Fibroblast of peridontal ligament (primary cell): ENCODE measurements around the gene CNOT11.
"Not testable (repeated sequence)": the region's sequence is repeated elsewhere in the genome, so short reads cannot be mapped to it uniquely, and the experiment has no call there.

Experiments
- DNase-seq: peaks from one replicate; pipeline ENCODE4 v3.0.0-alpha.2; 2010; ENCODE audit errors: extremely low read depth

The CNOT11 gene

DNA sequence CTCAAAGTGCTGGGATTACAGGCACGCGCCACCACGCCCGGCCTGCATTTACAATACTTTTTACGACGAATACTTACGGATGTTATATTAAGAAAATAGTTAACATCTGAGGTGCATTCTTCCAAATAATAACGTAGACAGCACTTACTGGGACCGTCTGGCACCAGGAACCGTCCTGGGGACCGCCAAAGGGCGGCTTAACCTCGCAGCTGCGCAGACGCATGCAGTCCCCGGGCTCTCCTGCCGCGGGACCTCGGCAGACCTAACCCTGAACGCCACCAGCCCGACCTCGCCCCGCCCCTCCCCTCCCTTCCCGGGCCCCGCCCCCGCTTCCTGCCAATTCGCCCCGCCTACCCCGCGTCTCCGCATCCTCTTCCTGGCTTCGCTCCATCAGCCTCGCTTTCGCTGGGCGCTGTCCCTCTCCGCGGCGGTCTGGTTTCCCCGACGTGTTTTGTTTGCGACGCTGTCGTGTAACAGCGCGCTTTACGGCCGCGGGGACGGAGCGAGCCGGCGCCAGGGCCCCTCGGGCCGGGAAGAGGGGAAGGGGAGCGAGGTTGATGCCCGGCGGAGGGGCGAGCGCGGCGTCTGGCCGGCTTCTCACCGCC, at the start of gene CNOT11:
Gene CNOT11, plus strand, starts transcription at position 479 of the 605 bp plus-strand sequence. Its CDS starts 79 bp downstream, at position 558.
- peak; percentile 98 for DNase-seq

GRCh38 chr2:101204400-101205115, 48.1 kb upstream of the CNOT11 start:
- DNase-seq, result peak; percentile 43

DNA sequence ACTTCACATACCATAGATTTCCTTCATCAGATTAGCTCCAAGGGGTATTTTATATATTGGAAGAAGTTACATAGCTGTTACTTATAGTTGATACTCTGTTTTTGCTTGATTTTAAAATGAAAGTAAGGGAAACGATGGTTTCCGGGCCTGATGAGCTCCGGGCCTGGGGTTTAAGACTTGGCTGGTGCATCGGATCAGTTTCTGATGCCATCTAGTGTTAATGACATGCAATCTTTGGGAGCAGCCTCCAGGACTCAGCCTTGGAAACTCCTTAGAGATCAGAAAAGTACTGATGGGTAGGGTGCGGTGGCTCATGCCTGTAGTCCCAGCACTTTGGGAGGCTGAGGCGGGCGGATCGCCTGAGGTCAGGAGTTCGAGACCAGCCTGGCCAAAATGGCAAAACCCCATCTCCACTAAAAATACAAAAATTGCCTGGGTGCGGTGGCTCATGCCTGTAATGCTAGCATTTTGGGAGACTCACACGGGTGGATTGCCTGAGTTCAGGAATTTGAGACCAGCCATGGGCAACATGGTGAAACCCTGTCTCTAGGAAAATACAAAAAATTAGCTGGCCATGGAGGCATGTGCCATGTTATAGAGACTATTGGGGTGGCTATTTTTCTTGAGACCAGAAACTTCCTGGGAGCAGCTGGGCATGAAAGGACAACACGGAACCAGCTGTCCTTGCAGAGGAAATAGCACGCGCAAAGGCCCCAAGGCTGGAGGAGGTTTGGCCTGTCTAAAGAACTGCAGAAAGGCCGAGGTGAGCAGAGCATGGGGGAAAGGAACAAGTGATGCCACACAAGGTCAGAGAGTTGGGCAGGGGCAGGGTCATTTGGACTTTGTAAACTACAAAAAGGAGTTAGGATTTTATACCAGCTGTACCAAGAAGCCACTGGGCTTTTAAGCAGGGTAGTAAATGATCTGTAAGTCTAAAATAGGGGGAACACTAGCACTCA, 46.9 kb upstream of the CNOT11 start:
- DNase-seq, result peak; percentile 95

DNA sequence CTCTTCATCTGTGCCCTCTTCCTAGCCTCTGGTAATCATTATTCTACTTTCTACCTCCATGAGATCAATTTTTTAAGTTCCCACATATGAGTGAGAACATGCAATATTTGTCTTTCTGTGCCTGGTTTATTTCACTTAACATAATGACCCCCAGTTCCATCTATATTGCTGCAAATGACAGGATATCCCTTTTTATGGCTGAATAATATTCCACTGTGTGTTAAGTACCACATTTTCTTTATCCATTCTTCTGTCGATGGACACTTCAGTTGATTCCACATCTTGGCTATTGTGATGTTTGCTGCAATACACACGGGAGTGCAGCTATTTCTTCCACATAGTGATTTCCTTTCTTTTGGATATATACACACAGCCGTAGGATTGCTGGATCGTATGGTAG, 43.9 kb upstream of the CNOT11 start:
- no peak for DNase-seq

DNA sequence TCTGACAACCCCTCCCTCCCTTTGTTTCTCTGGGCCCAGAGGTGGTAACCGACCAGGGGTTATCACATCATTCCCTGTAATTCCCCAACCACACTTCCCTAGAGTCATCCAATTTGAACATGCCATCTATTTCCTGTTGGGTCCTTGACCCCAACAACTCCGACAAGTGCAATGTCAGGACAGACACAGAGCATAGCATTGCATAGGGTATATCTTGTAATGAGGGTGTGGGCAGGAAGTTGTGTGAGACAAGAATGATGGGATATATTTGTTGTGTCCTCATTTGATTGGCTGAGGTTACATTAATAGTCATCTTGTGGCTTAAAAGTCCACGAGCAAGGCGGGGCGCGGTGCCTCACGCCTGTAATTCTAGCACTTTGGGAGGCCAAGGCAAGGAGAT, 33.4 kb upstream of the CNOT11 start:
- DNase-seq, result no peak

- DNase-seq, result not testable (repeated sequence)
These were observed 32.6 kb upstream of the CNOT11 start for GRCh38 chr2:101220091-101220490.

DNA sequence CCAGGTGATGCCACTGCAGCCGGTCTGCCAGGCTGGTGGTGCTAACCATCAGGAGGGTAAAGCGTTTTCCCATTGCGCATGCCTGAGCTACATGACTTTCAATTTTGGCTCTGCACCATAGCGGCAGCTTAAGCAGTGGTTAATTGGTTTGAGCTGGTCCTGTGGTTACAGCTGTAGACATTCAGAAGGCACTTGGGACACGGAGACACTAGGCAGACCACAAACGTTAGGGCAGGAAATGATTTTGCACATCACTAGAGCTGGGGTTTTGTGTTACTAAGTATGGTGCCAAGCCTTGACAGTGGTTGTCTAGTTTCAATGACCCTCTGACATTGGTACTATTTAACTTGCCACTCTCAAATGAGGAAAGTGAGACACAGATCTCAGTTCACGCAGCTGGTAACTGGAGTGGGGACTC, 28.9 kb upstream of the CNOT11 start:
- DNase-seq, result peak; percentile 65

DNA sequence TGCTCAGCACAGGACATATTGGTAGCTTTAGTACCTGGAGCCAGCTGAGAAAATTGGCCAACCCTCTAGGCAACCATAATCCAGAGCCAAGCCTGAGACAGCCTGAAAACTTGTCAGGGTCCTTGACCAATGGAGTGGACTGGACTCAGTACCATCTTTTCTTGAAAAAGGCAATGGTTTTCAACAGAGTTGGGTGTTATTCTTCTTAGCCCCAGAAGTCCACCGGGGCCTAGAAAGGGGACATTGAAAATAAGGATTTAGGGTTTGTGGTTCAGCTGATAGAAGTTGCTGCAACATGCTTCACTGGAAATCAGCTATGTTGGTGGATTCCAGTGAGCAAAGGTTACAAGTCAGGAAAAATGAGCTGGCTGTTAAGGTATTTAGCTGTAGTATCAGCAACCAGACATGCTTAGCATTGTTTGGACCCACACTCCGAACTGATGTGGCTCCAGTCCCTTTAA, 22.1 kb upstream of the CNOT11 start:
- peak; percentile 57 for DNase-seq

DNA sequence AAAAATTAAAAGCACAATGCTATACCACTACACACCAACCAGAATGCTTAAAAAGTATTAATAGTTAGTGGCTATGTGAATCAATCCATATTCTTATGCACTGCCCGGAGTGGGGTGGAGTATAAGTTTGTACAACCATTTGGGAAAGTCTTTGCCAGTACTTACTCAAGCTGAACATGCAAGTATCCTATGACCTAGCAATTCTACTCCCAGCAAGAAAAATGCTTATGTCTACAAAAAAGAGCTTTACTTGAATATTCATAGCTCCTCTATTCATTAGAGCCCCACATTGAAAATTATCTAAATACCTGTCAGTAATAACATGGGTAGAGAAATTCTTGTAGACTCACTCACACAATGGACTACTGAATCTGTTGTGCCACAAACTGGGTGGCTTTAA, 21.4 kb upstream of the CNOT11 start:
- peak; percentile 26 for DNase-seq

- DNase-seq, result no peak
These were observed 20.6 kb upstream of the CNOT11 start for GRCh38 chr2:101231937-101232730.

DNA sequence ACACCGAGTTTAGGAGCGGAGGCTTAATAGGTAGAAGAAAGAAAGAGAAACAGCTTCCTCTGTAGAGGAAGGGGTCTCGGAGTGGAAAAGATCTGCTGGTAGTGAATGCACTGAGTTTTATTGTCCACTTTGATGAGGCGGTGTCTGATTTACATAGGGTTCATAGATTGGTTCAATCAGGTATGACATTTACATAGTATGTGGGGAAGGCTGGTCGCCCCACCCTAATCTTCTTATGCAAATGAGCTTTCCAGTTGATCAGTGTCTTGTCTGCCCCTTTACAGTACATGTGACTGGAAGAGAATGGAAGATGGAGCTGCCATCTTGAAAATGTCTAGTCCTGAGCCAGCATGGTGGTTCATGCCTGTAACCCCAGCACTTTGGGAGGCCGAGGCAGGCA, 19.9 kb upstream of the CNOT11 start:
- no peak for DNase-seq

DNA sequence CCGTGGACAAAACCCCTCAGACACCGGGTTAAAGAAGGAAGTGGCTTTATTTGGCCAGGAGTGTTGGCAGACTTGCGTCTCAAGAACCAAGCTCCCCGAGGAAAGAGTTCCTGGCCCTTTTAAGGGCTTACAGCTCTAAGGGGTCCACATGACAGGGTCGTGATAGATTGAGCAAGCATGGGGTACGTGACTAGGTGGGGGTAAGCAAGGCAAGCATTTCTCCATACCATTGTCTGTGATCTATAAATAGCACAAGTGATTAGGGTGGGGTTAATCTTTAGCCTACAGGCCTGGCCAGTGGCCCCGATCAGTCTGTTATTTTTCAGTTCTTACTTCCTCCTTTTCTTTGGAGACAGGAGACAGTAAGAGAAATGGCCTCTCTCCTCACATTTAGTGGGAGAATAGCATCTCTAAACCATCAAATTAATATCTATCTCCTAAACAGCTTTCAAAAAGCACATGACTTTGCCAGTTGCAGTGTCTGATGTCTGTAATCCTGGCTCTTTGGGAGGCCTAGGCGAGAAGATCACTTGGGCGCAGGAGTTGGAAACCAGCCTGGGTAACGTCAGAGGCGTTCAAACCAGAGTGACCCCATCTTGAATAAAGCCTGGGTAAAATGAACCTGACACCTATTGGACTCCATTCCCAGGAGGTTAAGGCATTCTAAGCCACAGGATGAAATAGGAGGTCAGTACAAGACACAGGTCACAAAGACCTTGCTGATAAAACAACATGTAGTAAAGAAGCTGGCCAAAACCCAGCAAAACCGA, 18.3 kb upstream of the CNOT11 start:
- DNase-seq, result no peak

GRCh38 chr2:101235956-101236355, 16.7 kb upstream of the CNOT11 start:
- DNase-seq, result not testable (repeated sequence)

GRCh38 chr2:101237944-101238343, 14.7 kb upstream of the CNOT11 start:
- not testable (repeated sequence) for DNase-seq

DNA sequence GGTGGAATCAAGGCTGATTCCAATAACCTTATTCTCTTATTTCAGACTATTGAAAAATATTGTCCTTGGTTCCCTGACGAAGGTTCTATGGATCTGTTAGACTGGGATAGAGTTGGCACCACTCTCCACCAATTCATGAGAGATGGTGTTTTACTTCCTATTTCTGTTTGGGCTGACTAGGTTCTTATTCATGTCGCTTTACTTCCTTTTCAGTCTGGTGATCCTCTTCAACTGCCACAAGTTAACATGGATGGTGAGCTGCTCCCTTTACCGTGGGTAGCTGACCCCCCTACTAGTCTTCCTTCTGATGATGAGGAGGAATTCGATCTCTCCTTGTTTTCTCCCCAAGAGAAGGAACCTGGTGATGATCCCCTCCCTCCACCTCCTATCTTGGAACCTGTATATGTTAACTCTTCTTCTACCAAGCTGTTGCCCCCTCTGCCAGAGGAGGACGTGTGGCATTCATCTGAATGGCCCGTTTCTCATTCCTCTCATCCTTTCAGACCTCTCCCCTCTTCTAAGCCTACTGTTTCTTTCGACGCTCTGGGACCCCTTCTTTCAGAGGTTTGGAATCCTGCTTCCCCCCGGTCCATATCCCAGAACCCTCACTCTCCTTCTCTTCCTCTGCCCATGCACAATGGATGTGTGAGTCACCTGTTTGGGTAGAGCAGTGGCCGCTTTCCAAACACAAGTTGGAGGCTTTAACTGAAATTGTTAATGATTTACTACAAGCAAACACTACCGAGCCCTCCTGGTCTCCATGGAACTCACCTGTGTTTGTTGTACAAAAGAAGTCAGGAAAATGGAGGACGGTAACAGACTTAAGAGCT, 13.5 kb upstream of the CNOT11 start:
- DNase-seq, result no peak

GRCh38 chr2:101239760-101240118, 12.9 kb upstream of the CNOT11 start:
- DNase-seq, result not testable (repeated sequence)

- DNase-seq, result peak; percentile 34
These were observed 12.0 kb upstream of the CNOT11 start for GRCh38 chr2:101240694-101241093.

GRCh38 chr2:101241158-101241557, 11.5 kb upstream of the CNOT11 start:
- DNase-seq, result no peak

- not testable (repeated sequence) for DNase-seq
These were observed 8.3 kb upstream of the CNOT11 start for GRCh38 chr2:101244373-101244772.

- not testable (repeated sequence) for DNase-seq
These were observed 7.8 kb upstream of the CNOT11 start for GRCh38 chr2:101244899-101245298.
